Measurements from ENCODE around the gene DIAPH3. TPM values are rescaled to one million over a fixed set of nuclear protein-coding genes. Genes with fewer than 3 reads are reported as not detected.

The DIAPH3 gene
- polyA plus RNA-seq, 2 donors, result 1.3 to 2.2 TPM

DNA sequence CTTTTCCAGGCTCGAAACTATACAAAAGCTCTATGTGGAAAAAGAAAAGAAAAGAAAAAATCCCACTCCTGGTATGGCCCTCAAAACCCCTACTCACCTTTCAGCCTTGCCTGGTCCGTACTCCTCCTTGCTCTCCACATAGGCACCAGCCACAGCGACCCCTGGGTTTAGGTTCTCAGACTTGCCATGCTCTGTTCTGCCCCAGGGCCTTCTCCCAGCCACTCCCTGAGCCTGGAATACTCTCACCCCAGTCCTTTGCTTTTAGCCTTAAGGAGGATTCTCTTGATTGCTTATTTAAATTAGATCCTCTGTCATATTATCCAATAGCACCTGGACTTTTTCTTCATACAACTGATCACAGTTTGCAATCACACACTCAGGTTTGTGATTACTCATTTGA lies 522.5 kb downstream of the DIAPH3 start:
- Histone ChIP-seq H3K27ac (ENCODE audit: low read depth in 2 of 2, low read length in 1 of 2) (no peak overlapping the region), H3K4me3 (ENCODE audit: low read depth in 1 of 2, low read length in 2 of 2) (no peak overlapping the region), H3K4me1 (ENCODE audit: control insufficient read depth in 2 of 2, insufficient read depth in 2 of 2, low read length in 1 of 2) (no peaks in the 10 kb centered on the region), H3K9me3 (ENCODE audit: control insufficient read depth in 2 of 2, insufficient read depth in 1 of 2, low read depth in 1 of 2, low read length in 1 of 2) (no peaks in the 10 kb centered on the region), H3K27me3 (ENCODE audit: control insufficient read depth in 1 of 2, insufficient read depth in 2 of 2, low read length in 2 of 2) (no peaks in the 10 kb centered on the region), H3K36me3 (ENCODE audit: control insufficient read depth in 2 of 2, insufficient read depth in 2 of 2, low read length in 1 of 2) (no peaks in the 10 kb centered on the region)
- WGBS, 2 donors, result 71 to 76% methylated on average over 3 of the region's 3 CpGs

DNA sequence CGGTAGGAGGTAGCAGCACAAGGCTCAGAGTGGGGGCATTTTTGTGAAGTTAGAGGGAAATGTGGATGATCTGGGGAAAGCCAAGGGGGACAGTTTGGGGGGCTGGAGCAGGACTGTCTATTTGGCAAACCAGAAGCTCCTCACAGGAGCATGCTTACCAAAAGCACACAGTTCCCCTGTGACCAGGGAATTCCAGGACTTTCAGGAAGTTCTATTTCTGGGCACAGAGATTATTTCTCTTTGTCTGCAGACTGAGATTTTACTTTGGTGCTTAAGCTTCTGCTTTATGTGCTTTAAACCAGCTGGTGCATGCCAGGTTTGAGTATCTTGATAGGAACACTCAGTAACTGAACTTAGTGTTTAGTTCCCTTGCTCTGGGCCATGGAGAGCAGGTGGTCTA lies 525.3 kb downstream of the DIAPH3 start:
- H3K27ac ChIP-seq (ENCODE audit: low read depth in 2 of 2, low read length in 1 of 2), result no peak overlapping the region
- H3K36me3 ChIP-seq (ENCODE audit: control insufficient read depth in 2 of 2, insufficient read depth in 2 of 2, low read length in 1 of 2), result no peaks in the 10 kb centered on the region
- no peak overlapping the region for H3K4me3 ChIP-seq (ENCODE audit: low read depth in 1 of 2, low read length in 2 of 2)
- H3K4me1 ChIP-seq (ENCODE audit: control insufficient read depth in 2 of 2, insufficient read depth in 2 of 2, low read length in 1 of 2), result no peaks in the 10 kb centered on the region
- WGBS, 2 donors, result 66 to 81% methylated on average over 1 of the region's 1 CpG
- H3K27me3 ChIP-seq (ENCODE audit: control insufficient read depth in 1 of 2, insufficient read depth in 2 of 2, low read length in 2 of 2), result no peaks in the 10 kb centered on the region
- H3K9me3 ChIP-seq (ENCODE audit: control insufficient read depth in 2 of 2, insufficient read depth in 1 of 2, low read depth in 1 of 2, low read length in 1 of 2), result no peaks in the 10 kb centered on the region

DNA sequence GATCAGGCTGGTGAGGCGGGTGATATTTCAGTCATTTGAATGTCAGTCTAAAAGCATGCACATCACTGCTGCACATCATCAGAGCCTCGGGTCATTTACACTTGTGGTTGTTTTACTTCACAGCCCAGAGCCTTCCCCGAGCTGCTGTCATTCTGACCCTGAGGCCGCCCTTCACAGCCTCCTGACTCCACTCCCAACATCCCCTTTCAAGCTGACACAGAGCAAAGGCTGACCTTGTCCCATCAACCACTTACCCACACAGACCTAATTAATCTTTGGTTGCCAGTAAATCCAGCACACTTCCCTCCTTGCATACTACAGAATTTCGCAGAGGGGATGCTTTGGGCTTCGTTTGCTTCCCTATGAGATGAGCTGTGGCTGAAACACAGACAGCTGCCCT lies 528.1 kb downstream of the DIAPH3 start:
- no peaks in the 10 kb centered on the region for H3K4me1 ChIP-seq (ENCODE audit: control insufficient read depth in 2 of 2, insufficient read depth in 2 of 2, low read length in 1 of 2)
- WGBS, 2 donors, result 71 to 78% methylated on average over 6 of the region's 6 CpGs
- H3K4me3 ChIP-seq (ENCODE audit: low read depth in 1 of 2, low read length in 2 of 2), result no peak overlapping the region
- no peaks in the 10 kb centered on the region for H3K27me3 ChIP-seq (ENCODE audit: control insufficient read depth in 1 of 2, insufficient read depth in 2 of 2, low read length in 2 of 2)
- H3K9me3 ChIP-seq (ENCODE audit: control insufficient read depth in 2 of 2, insufficient read depth in 1 of 2, low read depth in 1 of 2, low read length in 1 of 2), result no peaks in the 10 kb centered on the region
- H3K36me3 ChIP-seq (ENCODE audit: control insufficient read depth in 2 of 2, insufficient read depth in 2 of 2, low read length in 1 of 2), result no peaks in the 10 kb centered on the region
- no peak overlapping the region for H3K27ac ChIP-seq (ENCODE audit: low read depth in 2 of 2, low read length in 1 of 2)

DNA sequence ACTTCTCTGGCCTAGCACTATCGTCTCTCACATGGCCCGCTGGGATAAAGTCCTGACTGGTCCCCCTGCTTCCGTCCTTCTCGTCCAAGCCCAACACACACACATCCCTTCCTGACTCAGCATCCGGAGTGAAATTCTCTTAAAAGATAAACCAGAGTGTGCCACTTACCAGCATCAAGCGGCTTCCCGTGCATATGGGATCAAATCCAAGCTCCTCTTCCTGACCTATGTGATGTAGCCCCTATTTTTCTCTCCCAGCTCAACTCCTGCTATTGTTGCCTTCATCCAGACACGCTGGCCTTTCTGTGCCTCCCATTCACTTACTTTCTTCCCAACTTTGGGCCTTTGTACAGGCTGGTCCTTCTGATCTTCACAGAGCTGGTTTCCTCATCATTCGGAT lies 530.4 kb downstream of the DIAPH3 start:
- Histone ChIP-seq H3K4me1 (ENCODE audit: control insufficient read depth in 2 of 2, insufficient read depth in 2 of 2, low read length in 1 of 2) (no peaks in the 10 kb centered on the region), H3K4me3 (ENCODE audit: low read depth in 1 of 2, low read length in 2 of 2) (no peak overlapping the region), H3K9me3 (ENCODE audit: control insufficient read depth in 2 of 2, insufficient read depth in 1 of 2, low read depth in 1 of 2, low read length in 1 of 2) (no peaks in the 10 kb centered on the region), H3K27ac (ENCODE audit: low read depth in 2 of 2, low read length in 1 of 2) (no peak overlapping the region), H3K36me3 (ENCODE audit: control insufficient read depth in 2 of 2, insufficient read depth in 2 of 2, low read length in 1 of 2) (no peaks in the 10 kb centered on the region), H3K27me3 (ENCODE audit: control insufficient read depth in 1 of 2, insufficient read depth in 2 of 2, low read length in 2 of 2) (no peaks in the 10 kb centered on the region)
- WGBS, 2 donors, result 81 to 86% methylated on average over 9 of the region's 9 CpGs

DNA sequence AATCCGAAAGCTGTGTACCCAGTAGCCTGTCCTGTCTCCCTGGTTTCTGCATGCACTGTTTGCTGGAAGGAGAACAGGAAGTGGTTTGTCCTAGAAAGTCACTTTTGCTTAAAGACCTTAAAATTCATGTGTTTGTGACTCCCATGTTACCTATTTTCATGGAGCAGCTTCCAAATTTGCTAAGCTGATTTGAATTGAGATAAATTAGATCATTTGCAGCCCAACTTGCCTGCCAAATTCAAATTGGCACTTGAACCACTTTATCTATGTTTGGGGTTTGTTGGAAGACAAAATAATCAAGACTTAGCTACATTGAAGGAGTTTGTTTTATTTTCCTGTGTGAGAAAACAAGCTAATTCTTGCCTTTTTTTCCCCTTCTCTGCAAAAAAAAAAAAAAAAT lies 532.5 kb downstream of the DIAPH3 start:
- H3K4me3 ChIP-seq (ENCODE audit: low read depth in 1 of 2, low read length in 2 of 2), result no peak overlapping the region
- H3K4me1 ChIP-seq (ENCODE audit: control insufficient read depth in 2 of 2, insufficient read depth in 2 of 2, low read length in 1 of 2), result no peaks in the 10 kb centered on the region
- no peaks in the 10 kb centered on the region for H3K36me3 ChIP-seq (ENCODE audit: control insufficient read depth in 2 of 2, insufficient read depth in 2 of 2, low read length in 1 of 2)
- no peaks in the 10 kb centered on the region for H3K27me3 ChIP-seq (ENCODE audit: control insufficient read depth in 1 of 2, insufficient read depth in 2 of 2, low read length in 2 of 2)
- no peaks in the 10 kb centered on the region for H3K9me3 ChIP-seq (ENCODE audit: control insufficient read depth in 2 of 2, insufficient read depth in 1 of 2, low read depth in 1 of 2, low read length in 1 of 2)
- 32 to 51% methylated on average over 1 of the region's 1 CpG for WGBS, 2 donors
- H3K27ac ChIP-seq (ENCODE audit: low read depth in 2 of 2, low read length in 1 of 2), result no peak overlapping the region

DNA sequence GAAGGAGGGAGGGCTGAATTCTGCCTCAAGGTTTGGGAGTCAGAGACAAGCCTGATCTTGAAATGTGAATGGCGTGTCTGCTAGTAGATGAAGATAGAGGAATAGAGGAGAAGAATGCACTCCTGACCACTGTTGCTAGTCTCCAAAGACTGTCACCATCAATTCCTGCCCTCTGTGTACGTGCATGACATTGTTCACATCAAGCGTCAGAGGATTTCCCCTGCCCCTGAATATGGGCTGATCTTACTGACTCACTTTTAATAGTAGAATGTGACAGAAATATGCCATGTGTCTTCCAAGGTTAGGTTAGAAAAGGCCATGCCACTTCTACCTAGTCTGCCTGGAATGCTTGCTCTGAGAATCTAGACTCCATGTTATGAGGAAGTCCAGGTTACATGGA lies 538.6 kb downstream of the DIAPH3 start:
- H3K27me3 ChIP-seq (ENCODE audit: control insufficient read depth in 1 of 2, insufficient read depth in 2 of 2, low read length in 2 of 2), result no peaks in the 10 kb centered on the region
- H3K4me1 ChIP-seq (ENCODE audit: control insufficient read depth in 2 of 2, insufficient read depth in 2 of 2, low read length in 1 of 2), result no peaks in the 10 kb centered on the region
- 84 to 87% methylated on average over 3 of the region's 3 CpGs for WGBS, 2 donors
- H3K4me3 ChIP-seq (ENCODE audit: low read depth in 1 of 2, low read length in 2 of 2), result no peak overlapping the region
- H3K27ac ChIP-seq (ENCODE audit: low read depth in 2 of 2, low read length in 1 of 2), result no peak overlapping the region
- no peaks in the 10 kb centered on the region for H3K9me3 ChIP-seq (ENCODE audit: control insufficient read depth in 2 of 2, insufficient read depth in 1 of 2, low read depth in 1 of 2, low read length in 1 of 2)
- H3K36me3 ChIP-seq (ENCODE audit: control insufficient read depth in 2 of 2, insufficient read depth in 2 of 2, low read length in 1 of 2), result no peaks in the 10 kb centered on the region

DNA sequence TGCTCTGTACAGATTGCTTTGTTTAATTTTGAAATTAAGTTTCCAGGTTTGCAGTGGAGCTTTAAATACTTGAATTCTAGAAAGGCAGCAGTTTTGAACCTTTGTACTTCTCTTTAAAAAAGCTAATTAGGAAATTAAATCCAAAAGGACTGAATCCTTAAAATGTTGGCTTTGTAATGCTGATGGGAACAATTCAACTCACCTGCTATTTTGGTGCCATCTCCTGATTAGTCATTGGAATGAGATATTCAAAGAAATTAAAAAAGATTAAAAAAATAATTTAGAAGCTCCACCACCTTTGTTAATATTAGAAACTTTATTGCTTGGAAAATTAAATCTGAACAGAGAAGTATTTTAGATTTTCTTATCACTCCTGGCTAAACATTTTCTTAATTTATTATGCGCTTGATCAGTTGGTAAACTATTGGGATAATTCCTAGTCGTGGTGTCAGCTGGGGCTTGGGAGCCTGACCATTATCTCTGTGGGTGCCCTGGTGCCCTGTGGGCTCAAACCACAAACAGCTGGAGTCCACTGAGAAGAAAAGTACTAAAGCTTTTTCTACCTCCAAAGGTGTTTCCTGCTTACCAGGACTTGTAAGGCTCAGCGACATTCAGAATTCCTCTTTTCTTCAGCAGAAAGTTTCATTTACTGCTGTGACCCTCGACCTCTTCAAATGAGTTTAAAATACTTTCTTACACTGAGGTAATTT lies 540.4 kb downstream of the DIAPH3 start:
- Histone ChIP-seq H3K9me3 (ENCODE audit: control insufficient read depth in 2 of 2, insufficient read depth in 1 of 2, low read depth in 1 of 2, low read length in 1 of 2) (no peaks in the 10 kb centered on the region), H3K36me3 (ENCODE audit: control insufficient read depth in 2 of 2, insufficient read depth in 2 of 2, low read length in 1 of 2) (no peaks in the 10 kb centered on the region), H3K27me3 (ENCODE audit: control insufficient read depth in 1 of 2, insufficient read depth in 2 of 2, low read length in 2 of 2) (no peaks in the 10 kb centered on the region), H3K27ac (ENCODE audit: low read depth in 2 of 2, low read length in 1 of 2) (no peak overlapping the region), H3K4me3 (ENCODE audit: low read depth in 1 of 2, low read length in 2 of 2) (no peak overlapping the region), H3K4me1 (ENCODE audit: control insufficient read depth in 2 of 2, insufficient read depth in 2 of 2, low read length in 1 of 2) (no peaks in the 10 kb centered on the region)
- 59 to 68% methylated on average over 4 of the region's 4 CpGs for WGBS, 2 donors

DNA sequence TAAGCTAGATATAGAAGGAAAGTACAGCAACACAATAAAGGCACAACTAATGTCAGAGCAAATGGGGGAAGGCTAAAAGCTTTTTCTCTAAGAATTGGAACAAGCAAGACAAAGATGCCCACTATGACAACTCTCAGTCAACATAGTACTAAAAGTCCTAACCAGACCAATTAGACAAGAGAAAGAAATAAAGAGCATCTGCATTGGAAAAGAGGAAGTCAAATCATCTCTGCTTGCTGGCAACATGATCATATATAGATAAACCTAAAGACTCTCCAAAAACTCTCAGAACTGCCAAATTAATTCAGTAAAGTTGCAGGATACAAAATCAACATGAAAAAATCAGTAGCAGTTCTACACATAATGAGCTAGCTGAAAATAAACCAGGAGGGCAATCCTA lies 542.0 kb downstream of the DIAPH3 start:
- peaks cover 0 to 7% of the 10 kb centered on the region in 2 donors for H3K9me3 ChIP-seq (ENCODE audit: control insufficient read depth in 2 of 2, insufficient read depth in 1 of 2, low read depth in 1 of 2, low read length in 1 of 2)
- H3K27me3 ChIP-seq (ENCODE audit: control insufficient read depth in 1 of 2, insufficient read depth in 2 of 2, low read length in 2 of 2), result no peaks in the 10 kb centered on the region
- no peaks in the 10 kb centered on the region for H3K36me3 ChIP-seq (ENCODE audit: control insufficient read depth in 2 of 2, insufficient read depth in 2 of 2, low read length in 1 of 2)
- H3K27ac ChIP-seq (ENCODE audit: low read depth in 2 of 2, low read length in 1 of 2), result no peak overlapping the region
- H3K4me1 ChIP-seq (ENCODE audit: control insufficient read depth in 2 of 2, insufficient read depth in 2 of 2, low read length in 1 of 2), result no peaks in the 10 kb centered on the region
- H3K4me3 ChIP-seq (ENCODE audit: low read depth in 1 of 2, low read length in 2 of 2), result no peak overlapping the region

Other genes with a start within 250 kb of the DIAPH3 start
- gene TDRD3, start 233.3 kb upstream of the DIAPH3 start, polyA plus RNA-seq, result 10 to 100 TPM in 1 of 2 donors, 1 to 10 TPM in 1; 9.4 to 14.1 TPM